Measurements from ENCODE around the gene PCDHGC5. TPM values are rescaled to one million over a fixed set of nuclear protein-coding genes. Genes with fewer than 3 reads are reported as not detected.

PCDHGC5 gene
- total RNA-seq, 6 experiments from 2014 or later, result 0.24 to 0.37 (median 0.32) TPM

- WGBS (ENCODE audit: insufficient coverage, low coverage, low lambda C conversion rate, missing lambda C conversion rate), result 49% methylated on average over 8 of the region's 13 CpGs
- no peak for ATAC-seq
- no peak for TF ChIP-seq POLR2A (IDR thresholded peaks at IDR 0.05)
- TF ChIP-seq CTCF (IDR thresholded peaks at IDR 0.05), result no peak
- intact Hi-C loops (cut with DNase I), result loop anchor here in 1 of 2 donors (10.0 kb wide), 1 partner anchor 47 kb away; no protein-coding TSS in a partner anchor
- H3K4me1 ChIP-seq, result peaks cover 0 to 8% (median 2%) of the 10 kb centered on the region in 4 donors
- H3K27ac ChIP-seq, result no peak overlapping the region
- H3K36me3 ChIP-seq, result no peaks in the 10 kb centered on the region
- no peak for DNase-seq
- peak overlapping the region in 1 of 3 donors; percentile 1 for H3K4me3 ChIP-seq
- peaks cover 0 to 4% of the 10 kb centered on the region in 2 donors for H3K27me3 ChIP-seq
- no peaks in the 10 kb centered on the region for H3K9me3 ChIP-seq
These were observed 11.1 kb upstream of the PCDHGC5 start for GRCh38 chr5:141477815-141478214.

GRCh38 chr5:141478321-141478945 is 10.4 kb upstream of the PCDHGC5 start:
- WGBS (ENCODE audit: insufficient coverage, low coverage, low lambda C conversion rate, missing lambda C conversion rate), result 30% methylated on average over 17 of the region's 20 CpGs
- Histone ChIP-seq H3K4me1 (peaks cover 0 to 8% (median 2%) of the 10 kb centered on the region in 4 donors), H3K27ac (no peak overlapping the region), H3K4me3 (peak overlapping the region in 1 of 3 donors; percentile 1), H3K27me3 (peaks cover 0 to 4% of the 10 kb centered on the region in 2 donors), H3K36me3 (no peaks in the 10 kb centered on the region), H3K9me3 (no peaks in the 10 kb centered on the region)
- intact Hi-C loops (cut with DNase I), result loop anchor here in 1 of 2 donors (10.0 kb wide), 1 partner anchor 46 kb away; no protein-coding TSS in a partner anchor
- no peak for DNase-seq
- ATAC-seq, result no peak
- TF ChIP-seq POLR2A (IDR thresholded peaks at IDR 0.05) (no peak), CTCF (IDR thresholded peaks at IDR 0.05) (peak in 3 of 4 donors; percentile 10 to 16 (median 14))

- Histone ChIP-seq H3K4me1 (peaks cover 0 to 8% (median 2%) of the 10 kb centered on the region in 4 donors), H3K4me3 (no peak overlapping the region), H3K9me3 (no peaks in the 10 kb centered on the region), H3K27me3 (peaks cover 0 to 4% of the 10 kb centered on the region in 2 donors), H3K36me3 (no peaks in the 10 kb centered on the region), H3K27ac (no peak overlapping the region)
- intact Hi-C loops (cut with DNase I), result loop anchor here in 1 of 2 donors (10.0 kb wide), 1 partner anchor 45 kb away; no protein-coding TSS in a partner anchor
- no peak for DNase-seq
- no peak for TF ChIP-seq POLR2A (IDR thresholded peaks at IDR 0.05)
- TF ChIP-seq CTCF (IDR thresholded peaks at IDR 0.05), result no peak
- ATAC-seq, result no peak
These were observed 9.1 kb upstream of the PCDHGC5 start for GRCh38 chr5:141479776-141480175.

GRCh38 chr5:141483902-141484301 is 5.0 kb upstream of the PCDHGC5 start:
- WGBS (ENCODE audit: insufficient coverage, low coverage, low lambda C conversion rate, missing lambda C conversion rate), result 35% methylated on average over 3 of the region's 3 CpGs
- no peaks in the 10 kb centered on the region for H3K4me1 ChIP-seq
- H3K4me3 ChIP-seq, result no peak overlapping the region

More at GRCh38 chr5:141483902-141484301, 5.0 kb upstream of the PCDHGC5 start:
- no peak for DNase-seq
- Histone ChIP-seq H3K27me3 (no peaks in the 10 kb centered on the region), H3K27ac (no peak overlapping the region), H3K36me3 (no peaks in the 10 kb centered on the region), H3K9me3 (no peaks in the 10 kb centered on the region)
- no peak for ATAC-seq
- TF ChIP-seq CTCF (IDR thresholded peaks at IDR 0.05) (no peak), POLR2A (IDR thresholded peaks at IDR 0.05) (no peak)
- intact Hi-C loops (cut with DNase I), result no loop called here

Measured in right lobe of liver (tissue), 6 donors.